H1 (cell line): Measurements from ENCODE around the gene CMTM1. TPM values are rescaled to one million over a fixed set of nuclear protein-coding genes. Genes with fewer than 3 reads are reported as not detected.

Experiments
- CTCF ChIA-PET: fragments of 300-600 bp; sonication (Branson Sonifier 250); formaldehyde crosslinking; loops from one replicate; lab custom pipeline; 2021; ENCODE audit not compliant: partially characterized antibody; lab: Charles Lee
- POLR2A ChIA-PET: fragments of 300-600 bp; sonication (Branson Sonifier 250); formaldehyde crosslinking; loops from one replicate; lab custom pipeline; 2021; ENCODE audit warnings: inconsistent platforms; ENCODE audit not compliant: partially characterized antibody; lab: Charles Lee
- DNase-seq, 2 experiments: peaks; one replicate each; pipeline versions ENCODE4 v3.0.0 to v3.0.0-alpha.2; 2010 to 2022; ENCODE audit warnings: low spot score in 2 of 2, low read depth in 1 of 2, mixed read lengths in 1 of 2
- FAIRE-seq: peaks from 2 replicates; lab custom pipeline; 2011; peaks lifted over from hg19 to GRCh38; lab: Jason Lieb, UNC
- H2AFZ ChIP-seq: 2 replicates; pipeline ENCODE4 v1.8.1; 2012; ENCODE audit warnings: low read length, inconsistent platforms
- H2AK5ac ChIP-seq: 2 replicates; pipeline ENCODE4 v1.6.1; 2013; ENCODE audit warnings: low read depth, low read length
- H2BK120ac ChIP-seq: replicated peaks from 2 replicates; pipeline ENCODE3; 2013; ENCODE audit warnings: low read depth, low read length, inconsistent platforms
- H2BK12ac ChIP-seq: 2 replicates; pipeline ENCODE4 v1.6.1; 2013; ENCODE audit warnings: low read depth, low read length
- H2BK15ac ChIP-seq: 2 replicates; pipeline ENCODE4 v1.6.1; 2013; ENCODE audit warnings: low read length
- H2BK20ac ChIP-seq: 2 replicates; pipeline ENCODE4 v1.6.1; 2013; ENCODE audit warnings: low read length
- H2BK5ac ChIP-seq: 2 replicates; pipeline ENCODE4 v1.6.1; 2013; ENCODE audit warnings: low read depth, low read length
- H3K14ac ChIP-seq: 2 replicates; pipeline ENCODE4 v1.6.1; 2013; ENCODE audit warnings: inconsistent platforms; ENCODE audit not compliant: insufficient read length
- H3K18ac ChIP-seq: 2 replicates; pipeline ENCODE4 v1.6.1; 2013; ENCODE audit warnings: low read length; ENCODE audit errors: extremely low read depth
- H3K23ac ChIP-seq: 2 replicates; pipeline ENCODE4 v1.6.1; 2013; ENCODE audit warnings: inconsistent platforms; ENCODE audit not compliant: insufficient read length
- H3K23me2 ChIP-seq: 2 replicates; pipeline ENCODE4 v1.6.1; 2013; ENCODE audit warnings: low read depth, low read length
- H3K27ac ChIP-seq: 2 replicates; pipeline ENCODE4 v1.6.1; 2011; ENCODE audit warnings: low read depth, low read length, inconsistent platforms
- H3K27me3 ChIP-seq, 4 experiments: replicated peaks in 1 of 4; 1 replicate in 1 of 4; 2 replicates in 3 of 4; pipeline versions ENCODE4 v1.6.1 to v1.8.1; 2011 to 2013; ENCODE audit warnings: low read length in 3 of 4, mild to moderate bottlenecking in 3 of 4, inconsistent platforms in 2 of 4, mixed read lengths in 2 of 4, moderate library complexity in 1 of 4; ENCODE audit not compliant: control insufficient read depth in 3 of 4, insufficient read depth in 3 of 4; ENCODE audit errors: extremely low read depth in 1 of 4
- H3K36me3 ChIP-seq, 4 experiments: 2 replicates each; pipeline versions ENCODE4 v1.6.1 to v1.8.1; 2011 to 2013; ENCODE audit warnings: mild to moderate bottlenecking in 4 of 4, low read length in 3 of 4, moderate library complexity in 2 of 4, control low read depth in 1 of 4, inconsistent platforms in 1 of 4; ENCODE audit not compliant: insufficient read depth in 4 of 4, control insufficient read depth in 2 of 4
- H3K4ac ChIP-seq: replicated peaks from 2 replicates; pipeline ENCODE3; 2013; ENCODE audit warnings: low read length, low read depth, mixed read lengths, inconsistent platforms; ENCODE audit not compliant: insufficient read length
- H3K4me1 ChIP-seq, 4 experiments: replicated peaks in 1 of 4; 1 replicate in 1 of 4; 2 replicates in 3 of 4; pipeline versions ENCODE4 v1.6.1 to v1.8.1; 2011 to 2013; ENCODE audit warnings: low read length in 3 of 4, inconsistent platforms in 2 of 4, mixed read lengths in 1 of 4; ENCODE audit not compliant: insufficient read depth in 4 of 4, control insufficient read depth in 3 of 4
- H3K4me2 ChIP-seq, 2 experiments: 2 replicates each; pipeline versions ENCODE4 v1.6.1 to v1.8.1; 2011 to 2013; ENCODE audit warnings: low read depth in 2 of 2, low read length in 2 of 2, control low read depth in 1 of 2, inconsistent platforms in 1 of 2, mild to moderate bottlenecking in 1 of 2; ENCODE audit not compliant: insufficient read depth in 1 of 2
- H3K4me3 ChIP-seq, 4 experiments: fragments of 200-600, 300-600 bp in 1 of 4; sonication (generic), shearing (Covaris generic), sonication (Bioruptor Twin) in 1 of 4; 2 replicates each; pipeline versions ENCODE4 v1.5.1 to v1.8.1; 2011 to 2016; ENCODE audit warnings: low read length in 4 of 4, low read depth in 3 of 4, control low read depth in 2 of 4, inconsistent platforms in 2 of 4, mild to moderate bottlenecking in 2 of 4, mixed read lengths in 1 of 4, moderate library complexity in 1 of 4; ENCODE audit not compliant: insufficient read depth in 2 of 4; ENCODE audit errors: extremely low read depth in 1 of 4
- H3K56ac ChIP-seq: replicated peaks from 2 replicates; pipeline ENCODE3; 2013; ENCODE audit warnings: low read depth, mild to moderate bottlenecking, mixed read lengths, low read length, inconsistent platforms; ENCODE audit not compliant: insufficient read length
- H3K79me1 ChIP-seq: 2 replicates; pipeline ENCODE4 v1.6.1; 2013; ENCODE audit warnings: low read depth, low read length, control low read depth
- H3K79me2 ChIP-seq, 2 experiments: 2 replicates each; pipeline versions ENCODE4 v1.6.1 to v1.8.1; 2012 to 2013; ENCODE audit warnings: low read length in 2 of 2, mild to moderate bottlenecking in 2 of 2, inconsistent platforms in 1 of 2; ENCODE audit not compliant: insufficient read depth in 2 of 2, control insufficient read depth in 1 of 2
- H3K9ac ChIP-seq, 4 experiments: replicated peaks in 1 of 4; 1 replicate in 1 of 4; 2 replicates in 3 of 4; pipeline versions ENCODE4 v1.6.1 to v1.8.1; 2011 to 2013; ENCODE audit warnings: low read depth in 3 of 4, low read length in 3 of 4, control low read depth in 2 of 4, mild to moderate bottlenecking in 2 of 4, moderate library complexity in 2 of 4, inconsistent platforms in 1 of 4; ENCODE audit errors: extremely low read depth in 1 of 4
- H3K9me3 ChIP-seq, 2 experiments: 2 replicates each; pipeline versions ENCODE4 v1.6.1 to v1.8.1; 2012 to 2013; ENCODE audit warnings: mild to moderate bottlenecking in 2 of 2, moderate library complexity in 2 of 2, control low read depth in 1 of 2, inconsistent platforms in 1 of 2, low read depth in 1 of 2, low read length in 1 of 2, mixed read lengths in 1 of 2; ENCODE audit not compliant: insufficient read depth in 2 of 2
- H4K20me1 ChIP-seq, 2 experiments: replicated peaks in 1 of 2; 2 replicates each; pipeline versions ENCODE3 to v1.8.1; 2011 to 2013; ENCODE audit warnings: inconsistent platforms in 2 of 2, low read length in 2 of 2, mild to moderate bottlenecking in 1 of 2; ENCODE audit not compliant: insufficient read depth in 2 of 2, control insufficient read depth in 1 of 2
- H4K5ac ChIP-seq: 2 replicates; pipeline ENCODE4 v1.6.1; 2013; ENCODE audit warnings: low read length, low read depth, mixed read lengths, inconsistent platforms; ENCODE audit not compliant: insufficient read length
- H4K8ac ChIP-seq: 2 replicates; pipeline ENCODE4 v1.8.0; 2013; ENCODE audit warnings: mild to moderate bottlenecking, moderate library complexity, low read length, inconsistent platforms; ENCODE audit not compliant: insufficient read depth; ENCODE audit errors: extremely low read depth
- H4K91ac ChIP-seq: replicated peaks from 2 replicates; pipeline ENCODE3; 2013; ENCODE audit warnings: low read length, mixed read lengths, inconsistent platforms; ENCODE audit not compliant: insufficient read length
- BCL11A ChIP-seq, 2 experiments: IDR thresholded peaks; one replicate each; pipeline ENCODE4 v1.6.1; 2011; ENCODE audit warnings: low read depth in 2 of 2, low read length in 2 of 2, mild to moderate bottlenecking in 2 of 2
- BRCA1 ChIP-seq: IDR thresholded peaks from 2 replicates; pipeline ENCODE4 v1.6.1; 2012; ENCODE audit warnings: low read depth, low read length, improper control_type of control experiment
- CBX5 ChIP-seq: fragments of 300-800, 300-1000 bp; sonication (generic); IDR thresholded peaks from 2 replicates; pipeline ENCODE4 v1.7.1; 2016; ENCODE audit warnings: antibody characterized with exemption, low read length, low read depth
- EGR1 ChIP-seq: IDR thresholded peaks from 2 replicates; pipeline ENCODE4 v1.6.1; 2011; ENCODE audit warnings: low read depth, low read length, borderline replicate concordance
- KDM4A ChIP-seq: IDR thresholded peaks from one replicate; pipeline ENCODE4 v1.7.1; 2012; ENCODE audit warnings: low read depth, mild to moderate bottlenecking, moderate library complexity, low read length, inconsistent platforms; ENCODE audit not compliant: severe bottlenecking
- POLR2A ChIP-seq, 2 experiments: IDR thresholded peaks; 1 replicate in 1 of 2; 2 replicates in 1 of 2; pipeline ENCODE4 v1.6.1; 2011; ENCODE audit warnings: low read depth in 2 of 2, low read length in 2 of 2, mild to moderate bottlenecking in 2 of 2; ENCODE audit errors: control extremely low read depth in 1 of 2
- POLR2AphosphoS5 ChIP-seq: IDR thresholded peaks from 2 replicates; pipeline ENCODE4 v1.6.1; 2011; ENCODE audit warnings: low read depth, low read length
- POU5F1 ChIP-seq: IDR thresholded peaks from 2 replicates; pipeline ENCODE4 v1.6.1; 2011; ENCODE audit warnings: low read depth, mild to moderate bottlenecking, low read length, moderate library complexity
- SAP30 ChIP-seq: fragments of 300-600 bp; sonication (generic); IDR thresholded peaks from 2 replicates; pipeline ENCODE4 v1.7.1; 2012; ENCODE audit warnings: low read length, moderate library complexity, mild to moderate bottlenecking, inconsistent platforms; ENCODE audit not compliant: insufficient read depth, insufficient replicate concordance
- SIX5 ChIP-seq: IDR thresholded peaks from 2 replicates; pipeline ENCODE4 v1.6.1; 2011; ENCODE audit warnings: mild to moderate bottlenecking, low read depth, low read length
- SRF ChIP-seq: IDR thresholded peaks from 2 replicates; pipeline ENCODE4 v1.6.1; 2011; ENCODE audit warnings: mild to moderate bottlenecking, low read depth, low read length, moderate library complexity
- TEAD4 ChIP-seq: IDR thresholded peaks from 2 replicates; pipeline ENCODE4 v1.6.1; 2012; ENCODE audit warnings: low read depth, low read length, inconsistent platforms, mixed read lengths
- ZNF274 ChIP-seq: IDR thresholded peaks from 2 replicates; pipeline ENCODE4 v1.7.0; 2012; ENCODE audit warnings: low read length, borderline replicate concordance; ENCODE audit errors: extremely low read depth
- WGBS, 2 experiments: shearing (Covaris generic) in 1 of 2; methylation state at CpG; one replicate each; pipeline versions ENCODE4 v1.1.6 to v1.1.7; 2013 to 2015; ENCODE audit warnings: low lambda C conversion rate in 2 of 2, mixed read lengths in 2 of 2, inconsistent platforms in 1 of 2, low coverage in 1 of 2, missing lambda C conversion rate in 1 of 2; ENCODE audit not compliant: insufficient replicate concordance in 2 of 2, insufficient coverage in 1 of 2, insufficient read length in 1 of 2; ENCODE audit errors: extremely low coverage in 1 of 2, missing lambda C conversion rate in 1 of 2; 5-methylcytosine and 5-hydroxymethylcytosine counted together
- polyA plus RNA-seq, 7 experiments: library from polyadenylated mRNA; depleted of rRNA in 3 of 7; stranded (reverse) in 5 of 7; unstranded in 2 of 7; fragments of >200 nt in 5 of 7; fragments of 200-250 nt in 2 of 7; gene quantifications; 1 replicate in 5 of 7; 2 replicates in 1 of 7; 4 replicates in 1 of 7; pipeline versions ENCODE4 v1.2.1 to v1.2.3, GENCODE V29; 2011 to 2013; ENCODE audit warnings: missing spikeins in 2 of 7, mixed read lengths in 2 of 7
- total RNA-seq: library from RNA; stranded (reverse); fragmentation: NEBNext Ultra II Directional; extraction: Animal tissue kit (Norgen Biotek cat#: 25700); gene quantifications from 2 replicates; pipeline ENCODE4 v1.2.1, GENCODE V29; 2021
- TF ChIP-seq, protein P1 (sequence below): IDR thresholded peaks from 2 replicates; pipeline ENCODE4 v1.6.1; 2012; ENCODE audit warnings: low read length, inconsistent platforms

CMTM1 gene
- total and polyA plus RNA-seq, 2 of the 8 experiments (the other 6 are each of a cell fraction or from before 2014, with no cell fraction given) = 1.2 to 2.0 TPM

DNA sequence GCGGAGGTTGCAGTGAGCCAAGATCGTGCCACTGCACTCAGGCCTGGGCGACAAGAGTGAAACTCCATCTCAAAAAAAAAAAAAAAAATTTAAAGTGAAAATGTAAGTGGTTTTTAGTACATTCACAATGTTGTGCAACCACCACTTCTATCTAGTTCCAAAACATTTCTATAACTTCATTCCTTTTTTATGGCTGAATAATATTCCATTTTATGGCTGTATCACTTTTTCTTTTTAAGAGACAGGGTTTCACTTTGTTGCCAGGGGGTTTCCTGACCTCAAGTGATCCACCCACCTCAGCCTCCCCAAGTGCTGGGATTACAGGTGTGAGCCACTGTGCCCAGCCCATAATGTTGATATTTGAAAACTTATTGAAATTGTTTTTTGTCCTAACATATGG, 26.6 kb downstream of the CMTM1 start:
- DNase-seq (no peak), FAIRE-seq (no peak)
- CTCF ChIA-PET = interaction anchor here (0.6 to 0.7 kb wide), 2 partner anchors 85 to 138 kb away, joined by 3 read pairs; no protein-coding TSS in a partner anchor
- Histone ChIP-seq H3K4ac (no peak overlapping the region), H3K27ac (no peak overlapping the region), H3K4me1 (no peaks in the 10 kb centered on the region), H2AFZ (no peak overlapping the region), H4K5ac (no peak overlapping the region), H4K20me1 (no peaks in the 10 kb centered on the region), H4K91ac (no peak overlapping the region), H4K8ac (no peak overlapping the region), H3K36me3 (no peaks in the 10 kb centered on the region), H3K79me1 (no peaks in the 10 kb centered on the region), H3K9me3 (no peaks in the 10 kb centered on the region), H3K27me3 (no peaks in the 10 kb centered on the region), H3K23me2 (no peaks in the 10 kb centered on the region), H3K18ac (no peak overlapping the region), H3K4me2 (no peak overlapping the region), H3K9ac (no peak overlapping the region), H2BK12ac (no peak overlapping the region), H2BK120ac (no peak overlapping the region), H3K56ac (no peak overlapping the region), H2BK15ac (no peak overlapping the region), H3K79me2 (no peaks in the 10 kb centered on the region), H3K4me3 (no peak overlapping the region), H3K23ac (no peak overlapping the region), H2BK5ac (no peak overlapping the region), H3K14ac (no peak overlapping the region), H2AK5ac (no peak overlapping the region), H2BK20ac (no peak overlapping the region)
- POLR2A ChIA-PET = no interaction called here
- WGBS, 2 experiments = 91% methylated on average over 3 of the region's 3 CpGs; no CpG with 5 or more reads in 1 of the 2 experiments
- TF ChIP-seq SRF = no peak
- no peak for TF ChIP-seq POLR2A (IDR thresholded peaks at IDR 0.05; ENCODE audit: control extremely low read depth in 1 of 2, low read depth in 2 of 2, low read length in 2 of 2)
- no peak for TF ChIP-seq ZNF274
- TF ChIP-seq KDM4A = no peak
- no peak for TF ChIP-seq SIX5
- TF ChIP-seq EGR1 = no peak
- TF ChIP-seq, protein P1, sequence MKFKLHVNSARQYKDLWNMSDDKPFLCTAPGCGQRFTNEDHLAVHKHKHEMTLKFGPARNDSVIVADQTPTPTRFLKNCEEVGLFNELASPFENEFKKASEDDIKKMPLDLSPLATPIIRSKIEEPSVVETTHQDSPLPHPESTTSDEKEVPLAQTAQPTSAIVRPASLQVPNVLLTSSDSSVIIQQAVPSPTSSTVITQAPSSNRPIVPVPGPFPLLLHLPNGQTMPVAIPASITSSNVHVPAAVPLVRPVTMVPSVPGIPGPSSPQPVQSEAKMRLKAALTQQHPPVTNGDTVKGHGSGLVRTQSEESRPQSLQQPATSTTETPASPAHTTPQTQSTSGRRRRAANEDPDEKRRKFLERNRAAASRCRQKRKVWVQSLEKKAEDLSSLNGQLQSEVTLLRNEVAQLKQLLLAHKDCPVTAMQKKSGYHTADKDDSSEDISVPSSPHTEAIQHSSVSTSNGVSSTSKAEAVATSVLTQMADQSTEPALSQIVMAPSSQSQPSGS = no peak
- no peak for TF ChIP-seq BCL11A (IDR thresholded peaks at IDR 0.05; ENCODE audit: low read depth in 2 of 2, low read length in 2 of 2)
- TF ChIP-seq CBX5 = no peak
- no peak for TF ChIP-seq BRCA1
- no peak for TF ChIP-seq TEAD4
- no peak for TF ChIP-seq SAP30
- no peak for TF ChIP-seq POLR2AphosphoS5
- TF ChIP-seq POU5F1 = no peak
